Peyer's patch (tissue), 4 donors: Measurements from ENCODE around the gene ASB15.

Experiments
- CTCF ChIP-seq, 6 experiments: fragments of 450-650 bp in 4 of 6; fragments of 200-600 bp in 2 of 6; sonication (generic) in 1 of 6; IDR thresholded peaks; one replicate each; pipeline ENCODE4 v1.5.1; 2017 to 2019; ENCODE audit warnings: antibody characterized with exemption in 6 of 6, mild to moderate bottlenecking in 3 of 6, moderate library complexity in 1 of 6
- POLR2A ChIP-seq, 2 donors: fragments of 450-650 bp; IDR thresholded peaks; one replicate each; pipeline ENCODE4 v1.5.1; 2017; ENCODE audit warnings: antibody characterized with exemption in 2 of 2, mild to moderate bottlenecking in 2 of 2, moderate library complexity in 2 of 2

GRCh38 chr7:123629281-123629680 is 27.7 kb downstream of the ASB15 start:
- TF ChIP-seq CTCF (IDR thresholded peaks at IDR 0.05) (no peak), POLR2A (IDR thresholded peaks at IDR 0.05) (no peak)
